GM12872 (cell line): ENCODE data around the gene UBAP2L.

Experiments used
- CTCF ChIP-seq: IDR thresholded peaks from 3 replicates; pipeline ENCODE4 v1.5.1; 2011; ENCODE audit warnings: low read depth, mild to moderate bottlenecking, low read length, moderate library complexity; ENCODE audit not compliant: insufficient read depth

UBAP2L gene

GRCh38 chr1:154207262-154207661 lies 13.5 kb upstream of the UBAP2L start:
- TF ChIP-seq CTCF = no peak

DNA sequence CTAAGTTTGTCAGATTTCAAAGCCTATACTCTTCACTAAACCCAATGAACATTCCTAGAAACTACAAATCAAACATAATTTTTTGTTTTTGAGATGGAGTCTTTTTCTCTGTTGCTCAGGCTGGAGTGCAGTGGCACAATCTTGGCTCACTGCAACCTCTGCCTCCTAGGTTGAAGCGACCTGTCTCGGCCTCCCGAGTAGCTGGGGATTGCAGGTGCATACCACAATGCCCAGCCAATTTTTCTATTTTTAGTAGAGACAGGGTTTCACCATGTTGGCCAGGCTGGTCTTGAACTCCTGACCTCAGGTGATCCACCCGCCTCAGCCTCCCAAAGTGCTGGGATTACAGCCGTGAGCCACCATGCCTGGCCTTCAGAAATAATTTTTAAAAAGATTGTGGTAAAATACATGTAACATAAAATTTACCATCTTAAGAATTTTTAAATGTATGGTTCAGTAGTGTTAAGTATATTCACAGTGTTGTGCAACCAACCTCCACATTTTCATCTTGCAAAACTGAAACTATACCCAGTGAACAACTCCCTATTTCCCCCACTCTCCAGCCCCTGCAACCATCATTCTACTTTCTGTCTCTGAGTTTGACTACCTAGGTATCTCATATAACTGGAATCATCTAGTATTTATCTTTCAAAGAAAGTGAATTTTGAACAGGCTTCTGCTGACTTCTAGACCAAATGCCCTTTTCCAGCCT lies 11.9 kb upstream of the UBAP2L start:
- TF ChIP-seq CTCF = no peak

DNA sequence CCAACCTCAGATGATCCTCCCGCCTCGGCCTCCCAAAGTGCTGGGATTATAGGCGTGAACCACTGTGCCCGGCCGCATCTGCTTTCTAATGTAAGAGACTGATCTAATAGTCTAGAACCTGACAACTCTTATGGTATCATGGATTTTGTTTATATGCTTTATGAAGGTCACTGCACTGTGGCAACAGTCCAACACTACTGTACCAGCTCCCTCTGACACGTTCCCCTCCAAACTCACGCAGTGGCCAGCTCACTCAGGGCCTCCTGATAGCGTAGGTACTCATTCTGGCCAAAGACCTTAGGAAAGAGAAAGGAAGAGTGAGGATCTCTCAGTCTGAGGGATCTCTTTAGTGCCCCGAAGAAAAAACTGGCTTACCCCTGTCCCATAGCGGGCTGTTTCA lies 8.7 kb upstream of the UBAP2L start:
- TF ChIP-seq CTCF = no peak

DNA sequence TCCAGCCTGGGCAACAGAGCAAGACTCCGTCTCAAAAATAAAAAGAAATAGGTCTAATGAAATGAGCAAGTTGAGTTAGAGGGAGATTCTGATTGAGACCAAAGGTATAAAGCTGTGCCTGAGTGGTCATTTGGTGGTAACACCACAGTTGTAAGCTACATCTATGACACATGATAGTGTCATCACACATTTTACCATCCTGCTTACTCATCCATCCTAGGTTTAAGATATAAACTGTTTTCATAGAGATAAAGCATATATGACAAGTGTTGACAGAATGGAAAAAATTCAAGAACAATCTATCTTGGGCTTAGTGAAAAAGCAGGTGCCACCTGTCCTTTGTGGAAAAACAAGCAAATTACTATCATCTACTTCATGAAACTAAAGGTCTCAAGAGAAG lies 7.5 kb upstream of the UBAP2L start:
- no peak for TF ChIP-seq CTCF

GRCh38 chr1:154218545-154218944 lies 2.2 kb upstream of the UBAP2L start:
- TF ChIP-seq CTCF = no peak

DNA sequence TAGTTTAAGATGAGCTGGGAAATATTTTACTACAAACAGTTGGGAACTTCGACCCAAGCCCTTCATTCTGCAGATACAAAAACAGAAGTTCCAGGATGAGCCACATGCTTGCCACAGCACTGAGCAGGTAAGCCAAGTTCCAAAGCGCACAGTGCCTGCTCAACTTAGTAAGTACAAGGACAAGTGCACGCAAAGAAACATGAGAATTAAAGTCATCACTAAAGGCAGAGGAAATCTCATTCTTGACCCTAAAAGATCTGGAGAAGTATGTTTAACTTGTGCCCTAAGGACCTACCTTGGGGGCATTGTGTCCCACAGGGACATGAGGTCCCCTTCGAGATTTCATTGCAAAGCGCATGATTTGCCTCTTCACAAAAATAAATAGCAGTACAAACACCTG lies 1.2 kb upstream of the UBAP2L start:
- no peak for TF ChIP-seq CTCF

DNA sequence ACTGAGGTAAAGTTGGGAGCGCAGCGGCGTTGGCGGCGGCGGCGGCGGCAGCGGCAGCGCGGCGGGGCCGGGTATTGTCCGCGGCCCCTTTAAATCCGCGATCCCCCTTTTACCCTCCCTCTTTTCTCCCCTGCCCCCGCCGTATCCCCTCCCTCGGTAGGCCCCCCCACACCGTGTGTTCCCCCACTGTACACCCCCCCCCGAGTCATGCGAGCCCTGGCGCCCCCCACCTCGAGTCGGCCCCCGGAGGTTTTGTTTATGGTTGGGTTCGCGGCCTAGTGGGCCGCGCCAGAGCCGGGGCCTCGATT lies 169 bp downstream of the UBAP2L start:
- TF ChIP-seq CTCF = no peak
